GM18508 (cell line): ENCODE data around the gene RGL1.
"Not testable (repeated sequence)": the region's sequence is repeated elsewhere in the genome, so short reads cannot be mapped to it uniquely, and the experiment has no call there.

ENCODE experiments used
- ATAC-seq: cut with Tn5 transposase; IDR thresholded peaks from one replicate; pipeline ENCODE4 v1.9.1; 2021; ENCODE audit warnings: moderate number of reproducible peaks; ENCODE audit not compliant: insufficient read depth, unreplicated experiment

Gene RGL1

GRCh38 chr1:183804916-183805841 is at the start of gene RGL1:
Gene RGL1, plus strand, starts transcription at chr1:183805120. Its CDS starts 178 bp downstream, at chr1:183805298.
- no peak for ATAC-seq

DNA sequence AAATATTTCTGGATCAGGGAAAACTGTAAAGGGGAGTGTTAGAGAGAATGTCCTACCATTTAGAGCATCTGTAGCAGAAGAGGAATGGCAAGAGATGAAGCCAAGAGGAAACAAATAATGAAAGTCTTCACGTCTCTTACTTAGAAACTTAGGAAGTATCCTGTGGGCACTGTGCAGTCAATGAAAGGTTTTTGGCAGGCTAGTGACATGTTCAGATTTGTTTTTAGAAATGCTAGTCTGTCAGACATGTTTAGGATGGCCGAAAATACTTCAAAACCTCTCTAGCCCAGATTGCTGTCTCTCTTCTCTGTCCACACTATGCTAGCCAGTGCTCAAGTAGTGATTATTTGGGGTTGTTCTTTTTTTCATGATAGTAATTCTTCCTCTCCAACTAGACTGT is 48.6 kb upstream of the RGL1 start:
- no peak for ATAC-seq

DNA sequence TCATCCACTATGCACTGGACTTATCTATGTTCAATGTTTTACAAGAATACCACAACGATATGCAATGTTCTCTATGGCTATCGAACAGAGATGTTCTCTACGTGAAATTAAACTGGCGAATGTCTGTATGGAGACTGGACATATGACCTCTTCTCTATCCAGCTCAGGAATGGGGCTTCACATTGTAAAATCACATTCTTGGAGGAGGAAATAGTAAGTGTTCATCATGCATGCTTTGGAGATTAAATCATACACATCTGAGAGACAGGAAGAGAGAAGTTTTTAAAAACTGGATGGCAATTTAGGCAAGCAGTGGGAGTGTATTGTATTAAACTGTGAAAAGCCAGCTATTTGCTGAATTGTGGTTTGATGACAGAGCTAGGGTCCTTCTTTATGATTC is 47.9 kb upstream of the RGL1 start:
- no peak for ATAC-seq

GRCh38 chr1:183758913-183759312 is 46.0 kb upstream of the RGL1 start:
- ATAC-seq = no peak

DNA sequence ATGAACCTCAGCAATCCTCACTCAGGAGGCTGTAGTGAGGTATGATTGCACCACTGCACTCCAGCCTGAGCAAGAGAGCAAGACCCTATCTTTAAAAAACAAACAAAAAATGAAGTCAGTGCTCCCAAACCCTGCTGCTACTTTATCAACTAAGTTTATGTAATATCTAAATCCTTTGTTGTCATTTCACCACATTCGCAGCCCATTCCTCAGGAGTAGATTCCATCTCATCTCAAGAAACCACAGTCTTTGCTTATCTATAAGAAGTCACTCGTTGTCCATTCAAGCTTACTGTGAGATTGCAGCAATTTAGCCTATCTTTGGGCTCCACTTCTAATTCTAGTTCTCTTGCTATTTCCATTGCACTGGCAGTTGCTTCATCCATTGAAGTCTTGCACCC is 44.3 kb upstream of the RGL1 start:
- ATAC-seq = no peak

DNA sequence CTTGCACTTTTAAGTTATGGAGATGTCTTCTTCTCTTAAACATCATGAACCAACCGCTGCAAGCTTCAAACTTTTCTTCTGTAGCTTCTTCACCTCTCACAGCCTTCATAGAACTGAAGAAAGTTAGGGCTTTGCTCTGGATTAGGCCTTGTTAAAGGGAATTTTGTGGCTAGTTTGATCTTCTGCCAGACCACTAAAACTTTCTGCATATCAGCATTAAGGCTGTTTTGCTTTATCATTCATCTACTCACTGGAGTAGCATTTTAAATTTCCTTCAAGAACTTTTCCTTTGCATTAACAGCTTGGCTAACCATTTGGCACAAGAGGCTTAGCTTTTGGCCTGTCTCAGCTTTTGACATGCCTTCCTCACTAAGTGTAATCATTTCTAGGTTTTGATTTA is 43.0 kb upstream of the RGL1 start:
- no peak for ATAC-seq

DNA sequence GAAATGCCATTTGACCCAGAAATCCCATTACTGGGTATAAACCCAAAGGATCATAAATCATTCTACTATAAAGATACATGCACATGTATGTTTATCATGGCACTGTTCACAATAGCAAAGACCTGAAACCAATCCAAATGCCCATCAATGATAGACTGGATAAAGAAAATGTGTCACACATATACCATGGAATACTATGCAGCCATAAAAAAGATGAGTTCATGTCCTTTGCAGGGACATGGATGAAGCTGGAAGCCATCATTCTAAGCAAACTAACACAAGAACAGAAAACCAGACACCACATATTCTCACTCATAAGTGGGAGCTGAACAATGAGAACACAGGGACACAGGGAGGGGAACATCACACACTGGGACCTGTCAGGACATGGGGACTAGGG is 42.1 kb upstream of the RGL1 start:
- ATAC-seq = not testable (repeated sequence)

GRCh38 chr1:183764981-183765380 is 39.9 kb upstream of the RGL1 start:
- no peak for ATAC-seq

DNA sequence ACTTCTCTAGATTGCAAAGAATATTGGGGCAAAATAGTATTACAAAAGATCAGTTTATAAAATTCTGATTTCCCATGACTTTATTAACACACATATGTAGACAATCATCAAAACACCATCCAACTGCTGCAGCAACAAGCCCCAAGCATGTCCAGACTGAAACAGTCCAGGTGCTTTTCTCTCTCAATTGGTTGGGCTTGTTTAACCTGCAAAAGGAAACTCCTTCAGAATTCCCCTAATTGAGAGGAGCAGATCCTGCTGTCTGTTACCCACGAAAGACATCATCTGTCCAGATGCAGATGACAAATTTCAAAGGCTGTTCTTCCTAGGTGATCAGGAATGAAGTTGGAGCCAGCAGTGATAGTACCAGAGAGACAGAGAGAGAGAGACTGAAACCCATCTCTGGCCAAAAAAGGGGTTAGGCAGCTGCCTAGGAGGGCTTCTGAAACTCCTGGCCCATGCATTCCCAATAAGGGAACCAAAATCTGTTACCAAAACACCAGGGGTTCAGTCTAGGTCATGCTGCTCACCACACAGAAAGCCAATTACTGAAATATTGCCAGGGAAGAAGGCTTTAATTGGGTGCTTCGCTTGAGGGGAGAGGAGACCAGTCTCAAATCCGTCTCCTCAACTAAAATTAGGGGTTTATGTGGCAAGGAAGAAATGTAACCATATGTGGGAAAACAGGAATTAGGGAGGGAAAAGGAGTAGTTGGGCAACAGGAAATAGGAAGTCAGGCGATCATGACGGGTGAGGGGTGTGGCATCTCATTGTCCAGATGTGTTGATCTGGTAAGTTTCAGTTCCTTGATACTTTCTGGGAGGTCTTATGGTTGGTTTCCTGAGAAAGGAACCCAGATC is 34.7 kb upstream of the RGL1 start:
- no peak for ATAC-seq

DNA sequence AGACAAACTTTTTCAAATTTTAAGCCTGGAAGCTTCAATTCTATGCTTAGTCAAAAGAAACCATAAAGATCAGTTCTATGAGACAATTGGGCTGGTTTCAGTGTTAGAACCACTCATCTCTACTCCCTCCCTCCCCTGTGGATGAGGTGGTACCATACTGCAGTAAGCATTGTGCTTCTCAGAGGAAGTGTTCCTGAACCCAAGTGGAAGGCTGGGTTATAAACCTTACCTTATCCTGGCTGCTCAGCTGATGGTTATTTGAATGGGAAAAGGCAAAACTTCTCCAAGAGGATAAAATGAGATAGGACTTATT is 34.1 kb upstream of the RGL1 start:
- no peak for ATAC-seq

DNA sequence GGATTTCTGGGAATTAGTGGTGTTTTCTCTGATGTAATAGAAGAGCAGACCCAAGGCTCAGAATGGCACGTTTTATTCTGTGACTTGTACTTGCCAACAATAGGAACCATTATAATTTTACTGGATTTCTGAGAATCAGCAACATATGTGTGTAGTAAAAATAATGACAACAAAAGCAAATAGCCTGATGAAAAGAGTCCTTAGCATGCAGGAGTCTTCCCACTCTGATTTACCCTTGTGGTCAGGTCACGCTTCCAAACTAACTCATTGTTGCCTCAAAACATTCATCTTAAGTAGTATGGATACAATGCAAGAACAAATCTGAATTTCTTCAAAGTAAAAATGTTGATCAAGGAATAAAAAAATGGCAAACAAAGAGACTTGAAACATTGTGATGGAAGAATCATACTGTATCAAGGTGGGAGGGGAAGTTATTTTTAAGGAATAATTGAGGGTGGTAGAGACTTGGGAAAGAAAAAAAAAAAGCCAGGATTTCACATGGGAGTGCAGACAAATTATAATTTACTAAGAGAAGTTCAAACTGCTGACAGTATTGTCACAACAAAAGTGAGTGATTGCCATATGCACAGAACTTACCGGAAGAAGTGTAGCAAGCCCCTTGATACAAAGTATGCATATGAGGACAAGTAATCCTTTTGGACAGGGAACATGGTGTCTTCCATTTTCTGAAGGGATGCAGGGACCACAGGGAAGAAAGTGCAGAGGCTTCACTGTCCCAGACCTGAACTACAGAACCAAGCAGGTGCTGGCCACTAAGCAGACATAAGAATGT is 31.2 kb upstream of the RGL1 start:
- no peak for ATAC-seq

DNA sequence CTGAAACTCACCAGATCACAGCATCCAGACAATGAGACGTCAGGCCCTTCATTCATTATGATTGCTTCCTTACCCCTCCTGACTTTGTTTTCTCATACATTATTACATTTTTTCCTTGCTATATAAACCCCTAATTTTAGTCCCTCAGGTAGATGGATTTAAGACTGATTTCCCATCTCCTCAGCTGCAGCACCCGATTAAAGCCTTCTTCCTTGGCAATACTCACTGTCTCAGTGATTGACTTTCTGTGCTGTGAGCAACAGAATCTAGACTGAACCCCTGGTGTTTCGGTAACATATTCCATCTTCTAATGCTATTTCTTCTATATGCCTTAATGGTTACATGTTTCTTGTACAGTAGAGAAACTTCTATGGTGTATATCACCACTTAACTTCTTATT is 30.0 kb upstream of the RGL1 start:
- no peak for ATAC-seq

GRCh38 chr1:183776731-183777130 is 28.2 kb upstream of the RGL1 start:
- ATAC-seq = no peak

GRCh38 chr1:183777328-183777727 is 27.6 kb upstream of the RGL1 start:
- no peak for ATAC-seq

- ATAC-seq = no peak
Measured at GRCh38 chr1:183778045-183778444, 26.9 kb upstream of the RGL1 start.

DNA sequence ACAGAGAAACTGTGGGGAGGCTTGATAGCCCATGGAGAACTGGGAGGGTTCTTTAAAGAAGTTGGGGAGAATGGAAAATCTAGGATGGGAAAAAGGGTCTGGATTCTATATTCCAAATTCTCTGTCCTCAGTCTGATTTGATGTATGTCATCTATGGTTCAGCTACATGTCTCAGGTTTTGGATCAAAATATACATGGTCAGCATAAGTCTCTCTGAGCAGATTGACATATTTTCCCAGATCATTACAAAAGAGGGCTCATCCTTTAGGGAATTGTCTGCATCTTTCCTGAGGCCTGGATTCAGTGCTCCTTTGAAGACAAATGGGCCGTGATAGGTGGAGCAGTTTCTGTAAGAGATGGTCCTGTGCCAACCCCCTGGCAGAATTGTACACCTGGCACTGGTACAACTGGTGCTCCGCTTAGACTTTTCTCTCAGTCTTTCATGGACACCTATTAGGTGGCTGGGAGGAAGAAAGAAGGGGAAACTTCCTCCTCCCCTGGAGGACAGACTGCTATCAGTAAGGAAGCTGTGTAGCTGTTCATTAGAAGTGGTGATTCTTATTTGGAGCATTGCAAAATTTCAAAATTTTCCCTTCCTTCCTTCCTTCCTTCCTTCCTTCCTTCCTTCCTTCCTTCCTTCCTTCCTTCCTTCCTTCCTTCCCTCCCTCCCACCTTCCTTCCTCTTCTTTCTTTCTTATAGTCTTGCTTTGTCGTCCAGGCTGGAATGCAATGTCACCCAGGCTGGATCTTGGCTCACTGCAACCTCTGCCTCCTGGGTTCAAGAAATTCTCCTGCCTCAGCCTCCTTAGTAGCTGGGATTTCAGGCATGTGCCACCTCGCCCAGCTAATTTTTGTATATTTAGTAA is 26.1 kb upstream of the RGL1 start:
- ATAC-seq = no peak

DNA sequence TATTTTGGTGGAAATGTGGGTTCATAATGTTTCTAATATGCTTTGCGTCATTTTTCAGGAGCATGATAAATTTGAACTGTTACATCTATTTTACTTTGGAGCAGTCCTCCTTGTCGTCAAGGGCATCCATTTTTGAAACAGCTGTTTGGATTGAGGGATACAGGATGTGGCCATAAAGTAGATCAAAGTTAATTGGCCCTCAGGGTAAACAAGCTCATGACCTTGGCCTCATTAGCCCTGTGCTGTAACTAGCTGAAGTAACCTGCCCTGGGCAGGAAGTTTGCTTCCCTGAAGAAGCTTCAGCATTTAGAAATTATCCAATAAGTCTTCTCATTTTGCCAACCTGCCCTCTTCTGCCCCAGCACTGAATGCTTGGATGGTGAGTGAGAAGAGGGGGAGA is 24.8 kb upstream of the RGL1 start:
- ATAC-seq = no peak

DNA sequence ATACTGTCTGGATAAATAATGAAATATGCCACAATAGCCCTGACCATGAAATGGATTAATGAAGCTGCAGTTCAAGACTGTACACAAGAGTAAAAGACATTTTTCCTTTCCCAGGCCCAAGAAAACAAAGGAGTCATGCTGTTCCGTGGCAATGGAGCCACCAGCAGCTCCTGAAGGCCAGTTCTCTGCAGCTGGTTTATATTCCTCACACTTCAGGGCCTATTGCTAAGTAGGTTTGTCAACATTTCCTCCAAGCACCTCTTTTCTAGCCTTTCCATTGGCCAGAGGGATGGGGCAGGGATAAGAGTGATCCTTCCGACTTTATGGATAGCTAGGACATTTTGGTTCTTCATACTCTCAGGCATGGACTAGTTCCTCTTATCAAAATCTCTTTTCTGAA is 24.2 kb upstream of the RGL1 start:
- no peak for ATAC-seq

GRCh38 chr1:183783342-183783741 is 21.6 kb upstream of the RGL1 start:
- ATAC-seq = no peak
